ENCODE data around the gene MICALL2.

MICALL2 gene

GRCh38 chr7:1468203-1468602 is 8.9 kb upstream of the MICALL2 start:
- no peak for DNase-seq (ENCODE audit: low read depth)

DNA sequence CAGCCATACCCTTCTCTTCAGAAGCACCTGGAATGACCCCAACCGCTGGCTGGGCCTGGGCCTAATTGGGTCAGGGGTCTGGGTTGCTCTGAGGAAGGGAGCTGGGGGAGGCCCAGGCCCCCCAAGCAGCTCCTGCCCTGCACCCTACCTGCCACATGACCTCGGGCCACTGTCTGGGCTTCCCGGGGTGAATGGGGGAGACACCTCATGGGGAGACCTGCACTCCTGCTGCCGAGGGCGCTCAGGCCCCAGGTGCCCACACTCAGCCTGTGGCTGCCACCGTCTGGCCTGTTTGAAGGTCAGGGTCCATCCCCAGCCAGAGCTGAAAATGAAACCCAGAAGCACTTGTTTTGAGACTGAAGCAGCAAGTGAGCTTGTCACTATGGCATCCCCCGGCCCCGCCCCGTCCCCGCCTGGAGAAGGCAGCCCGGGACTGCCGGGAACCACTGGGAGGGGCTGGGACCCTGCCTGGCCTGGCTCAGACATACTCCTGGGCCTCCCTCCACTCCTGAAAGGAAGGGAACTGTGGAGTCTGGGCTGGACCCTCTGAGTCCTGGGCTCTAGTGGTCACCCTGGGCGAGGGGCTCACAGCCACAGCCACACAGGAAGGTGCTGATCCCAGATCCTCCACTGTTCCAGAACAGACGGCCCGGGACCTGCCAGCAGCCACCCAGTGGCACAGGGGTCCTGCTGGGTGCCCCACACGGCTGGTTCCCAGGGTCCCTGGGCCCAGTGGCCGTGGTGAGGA is 7.4 kb upstream of the MICALL2 start:
- DNase-seq (ENCODE audit: low read depth) = no peak

GRCh38 chr7:1464694-1465093 is 5.4 kb upstream of the MICALL2 start:
- no peak for DNase-seq (ENCODE audit: low read depth)

GRCh38 chr7:1463676-1464223 is 4.5 kb upstream of the MICALL2 start:
- DNase-seq (ENCODE audit: low read depth) = no peak

DNA sequence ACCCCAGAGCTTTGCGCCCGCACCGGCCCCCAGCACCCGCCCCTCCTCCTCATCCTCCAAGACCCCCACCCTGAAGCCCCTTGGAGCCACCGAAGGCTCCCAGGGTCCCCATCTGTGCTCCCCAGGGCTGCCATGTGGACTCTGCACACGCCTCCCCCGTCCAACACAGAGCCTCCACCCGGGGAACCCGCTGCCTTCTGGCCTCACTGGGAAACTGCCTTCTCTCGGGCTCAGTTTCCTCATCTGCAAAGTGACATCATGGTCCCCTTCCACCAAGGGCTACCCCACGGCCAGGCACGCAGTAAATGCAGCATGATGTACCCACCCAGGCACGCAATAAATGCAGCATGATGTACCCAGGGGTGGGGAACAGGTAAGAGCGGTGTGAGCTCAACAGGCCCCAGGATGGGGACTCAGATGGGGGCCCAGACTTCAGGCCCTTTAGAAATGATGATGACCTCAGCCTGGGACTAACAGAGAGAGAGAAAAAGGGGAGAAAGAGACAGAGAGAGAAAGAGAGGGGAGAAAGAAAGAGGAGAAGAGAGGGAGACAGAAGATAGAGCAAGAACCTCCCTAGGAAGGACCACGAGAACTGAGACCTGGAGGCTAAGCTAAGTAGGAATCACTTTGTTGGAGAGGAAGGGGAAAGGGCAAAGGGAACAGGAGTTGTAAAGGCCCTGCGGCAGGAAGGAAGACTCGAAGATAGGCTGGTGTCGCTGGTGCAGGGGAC is 2.5 kb upstream of the MICALL2 start:
- DNase-seq (ENCODE audit: low read depth) = no peak

- no peak for DNase-seq (ENCODE audit: low read depth)
Observed at GRCh38 chr7:1460821-1461645, 1.8 kb upstream of the MICALL2 start.

DNA sequence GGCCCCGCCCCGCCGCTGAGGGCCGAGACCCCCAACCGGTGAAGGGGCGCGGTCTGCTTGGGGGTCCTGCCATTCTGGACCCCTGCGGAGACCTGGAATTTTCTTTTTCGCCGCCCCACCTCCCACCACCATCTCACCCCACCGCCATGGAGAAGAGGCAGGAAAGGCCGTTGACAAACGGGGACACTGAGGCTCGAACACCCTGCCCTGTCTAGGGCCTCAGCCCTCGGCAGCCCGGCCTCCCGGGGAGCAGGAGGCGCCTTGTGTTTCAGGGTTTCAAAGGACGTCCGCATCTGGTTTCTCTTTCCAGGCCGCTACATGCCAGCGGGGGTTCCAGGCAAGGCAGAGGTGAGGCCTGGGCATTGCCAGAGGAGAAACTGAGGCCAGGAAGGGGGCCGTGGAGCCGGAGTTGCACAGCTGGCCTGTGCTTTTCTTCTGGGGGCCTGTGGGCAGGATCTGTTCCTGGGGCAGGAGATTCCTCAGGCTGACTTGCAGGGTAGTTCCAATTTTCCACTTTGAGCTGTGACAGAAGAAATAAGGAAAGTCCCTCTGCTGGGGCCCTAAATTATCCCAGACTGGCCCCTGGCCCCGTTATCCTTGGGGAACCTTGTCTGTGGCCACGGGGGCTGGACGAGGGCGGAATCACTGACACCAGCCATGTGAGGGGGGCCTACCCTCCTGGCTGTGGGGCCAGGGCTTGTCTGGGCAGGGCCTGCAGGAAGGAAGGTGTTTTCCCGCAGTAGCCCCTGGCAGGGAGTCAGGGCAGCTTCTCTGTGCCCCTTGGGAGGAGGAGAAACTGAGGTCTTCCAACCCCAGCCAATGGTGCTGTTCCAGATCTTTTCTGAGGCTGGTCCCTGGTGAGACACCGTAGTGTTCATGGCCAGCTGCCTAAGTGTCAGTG is 900 bp upstream of the MICALL2 start:
- DNase-seq (ENCODE audit: low read depth) = no peak

DNA sequence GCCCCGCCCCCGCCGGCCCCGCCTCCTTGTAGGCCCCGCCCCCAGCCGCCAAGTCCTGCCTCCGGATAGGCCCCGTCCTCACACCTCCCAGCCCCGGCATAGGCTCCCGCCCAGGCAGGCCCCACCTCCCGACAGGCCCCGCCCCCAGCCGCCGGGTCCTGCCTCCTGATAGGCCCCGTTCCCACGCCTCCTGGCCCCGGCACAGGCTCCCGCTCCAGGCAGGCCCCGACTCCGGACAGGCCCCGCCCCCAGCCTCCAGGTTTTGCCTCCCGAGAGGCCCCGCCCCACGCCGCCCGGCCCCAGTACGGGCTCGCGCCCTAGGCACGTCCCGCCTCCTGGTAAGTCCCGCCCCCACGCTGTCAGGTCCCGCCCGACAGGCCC is 232 bp upstream of the MICALL2 start:
- DNase-seq (ENCODE audit: low read depth) = peak; percentile 83

DNA sequence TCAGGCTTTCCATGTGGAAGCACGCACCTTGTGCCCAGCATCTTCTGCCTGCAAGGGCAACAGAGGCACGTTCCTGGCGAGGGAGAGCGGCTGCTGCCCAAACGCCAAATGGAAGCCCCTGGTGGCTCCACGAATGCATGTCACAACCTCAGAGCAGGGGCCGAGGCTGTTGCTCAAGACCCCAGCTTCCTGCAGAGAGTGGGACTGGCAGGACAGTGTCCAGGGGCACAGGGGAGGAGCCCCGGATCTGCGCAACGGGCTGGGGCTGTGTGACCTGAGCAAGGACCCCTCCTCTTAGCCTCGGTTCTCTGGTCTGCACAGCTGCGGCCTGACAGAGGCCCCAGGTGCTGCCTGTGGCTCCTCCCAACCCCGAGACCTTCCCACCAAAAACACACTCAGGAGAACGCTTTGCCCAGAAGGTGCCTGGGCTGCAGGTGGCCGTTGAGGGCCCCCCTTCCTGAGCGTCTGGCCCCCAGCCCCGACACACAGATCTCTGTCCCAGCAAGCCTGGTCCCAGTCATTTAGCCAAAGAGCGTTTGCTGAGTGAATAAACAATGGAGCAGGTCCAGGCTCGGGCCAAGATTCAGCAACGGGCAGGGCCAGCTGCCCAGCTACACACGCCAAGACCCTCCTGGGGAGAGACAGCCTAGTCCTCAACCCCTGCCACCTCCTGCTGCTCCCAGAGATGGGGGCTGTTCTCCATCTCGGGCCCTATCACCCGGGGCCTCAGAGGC is 1.2 kb downstream of the MICALL2 start:
- DNase-seq (ENCODE audit: low read depth) = no peak

- DNase-seq (ENCODE audit: low read depth) = no peak
Observed at GRCh38 chr7:1457059-1457948, 2.0 kb downstream of the MICALL2 start.

- DNase-seq (ENCODE audit: low read depth) = no peak
Observed at GRCh38 chr7:1455955-1456354, 3.3 kb downstream of the MICALL2 start.

GRCh38 chr7:1455241-1455939 is 3.9 kb downstream of the MICALL2 start:
- no peak for DNase-seq (ENCODE audit: low read depth)

DNA sequence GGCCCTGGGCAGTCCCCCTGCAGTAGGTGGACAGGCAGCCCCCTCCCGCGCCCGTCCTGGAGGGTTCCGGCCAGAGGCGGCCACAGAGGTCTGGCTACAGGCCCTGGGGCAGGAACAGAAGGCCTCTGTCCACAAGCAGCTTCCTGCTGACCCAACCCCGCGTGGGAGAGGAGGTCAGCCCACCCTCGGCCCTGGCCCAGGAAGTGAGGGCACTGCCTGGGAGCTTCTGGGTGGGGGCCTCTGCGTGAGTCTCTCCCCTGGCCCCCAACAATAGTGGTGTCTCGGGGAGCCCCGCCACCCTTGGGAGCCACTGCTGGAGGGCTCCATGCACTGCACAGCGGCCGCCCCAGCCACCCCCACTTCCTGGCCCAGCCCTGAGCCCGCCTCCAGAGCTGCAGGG is 4.7 kb downstream of the MICALL2 start:
- no peak for DNase-seq (ENCODE audit: low read depth)

DNA sequence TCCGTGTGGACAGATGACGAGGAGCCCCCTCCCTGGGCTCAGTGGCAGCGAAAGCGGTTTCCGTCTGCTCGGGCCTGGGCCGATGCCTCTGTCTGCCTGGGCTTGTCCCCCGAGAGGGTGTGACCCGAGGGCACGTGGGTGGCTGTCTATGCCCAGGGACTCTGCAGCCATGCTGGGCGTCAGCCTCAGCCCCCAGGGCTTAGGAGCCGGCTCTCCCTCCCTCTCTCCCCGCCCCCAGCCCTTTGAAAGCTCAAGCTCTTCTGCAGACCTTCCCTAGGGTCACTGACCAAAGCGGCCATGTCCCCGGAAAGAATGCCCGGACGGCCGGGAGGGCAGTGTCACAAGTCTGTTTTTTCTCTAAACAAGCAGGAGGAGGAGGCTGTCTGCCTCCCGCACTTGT is 7.1 kb downstream of the MICALL2 start:
- DNase-seq (ENCODE audit: low read depth) = no peak

- no peak for DNase-seq (ENCODE audit: low read depth)
Observed at GRCh38 chr7:1450987-1451386, 8.3 kb downstream of the MICALL2 start.

- no peak for DNase-seq (ENCODE audit: low read depth)
Observed at GRCh38 chr7:1450431-1450830, 8.8 kb downstream of the MICALL2 start.

DNA sequence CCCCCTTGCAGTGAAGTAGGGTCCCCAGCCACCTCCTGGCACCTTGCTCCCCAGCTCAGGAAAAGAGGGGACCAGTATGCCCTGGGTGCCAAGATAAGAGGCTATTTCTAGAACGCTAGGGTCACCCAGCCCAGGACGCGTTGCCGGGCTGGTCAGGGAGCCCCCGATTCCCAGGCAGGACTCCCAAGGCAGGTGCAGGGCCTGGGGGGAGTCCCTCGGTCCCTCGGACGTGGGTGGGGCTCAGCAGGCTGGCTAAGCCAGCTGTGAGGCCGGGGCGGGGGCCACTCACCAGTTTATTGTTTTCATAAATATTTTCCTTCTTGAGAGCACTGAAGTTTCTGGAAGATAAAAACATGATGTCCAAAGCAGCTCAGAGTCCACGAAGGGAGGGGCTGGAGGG is 9.3 kb downstream of the MICALL2 start:
- no peak for DNase-seq (ENCODE audit: low read depth)

- DNase-seq (ENCODE audit: low read depth) = no peak
Observed at GRCh38 chr7:1449501-1449900, 9.8 kb downstream of the MICALL2 start.

DNA sequence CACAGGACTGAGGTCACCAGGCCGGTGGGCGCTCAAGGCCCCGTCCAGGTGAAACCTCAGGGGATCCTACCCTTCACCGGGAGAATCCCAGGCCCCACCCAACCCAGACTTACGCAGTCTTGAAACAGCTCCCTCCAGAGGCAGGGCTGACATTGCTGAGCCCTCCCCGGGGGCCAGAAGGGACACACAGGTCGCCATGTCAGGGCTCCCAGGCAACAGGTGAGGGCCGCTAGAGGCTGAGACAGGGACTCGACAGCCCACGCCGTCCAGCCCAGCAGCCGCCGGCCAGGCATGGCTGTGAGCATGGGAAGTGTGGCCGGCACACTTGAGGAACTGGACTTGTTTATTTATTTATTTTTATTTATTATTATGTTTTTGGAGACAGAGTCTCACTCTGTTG is 10.3 kb downstream of the MICALL2 start:
- DNase-seq (ENCODE audit: low read depth) = no peak

Data from HS-27A (cell line).